ENCODE measurements around the gene ERC2.
"Not testable (repeated sequence)": the region's sequence is repeated elsewhere in the genome, so short reads cannot be mapped to it uniquely, and the experiment has no call there.

ERC2 gene

DNA sequence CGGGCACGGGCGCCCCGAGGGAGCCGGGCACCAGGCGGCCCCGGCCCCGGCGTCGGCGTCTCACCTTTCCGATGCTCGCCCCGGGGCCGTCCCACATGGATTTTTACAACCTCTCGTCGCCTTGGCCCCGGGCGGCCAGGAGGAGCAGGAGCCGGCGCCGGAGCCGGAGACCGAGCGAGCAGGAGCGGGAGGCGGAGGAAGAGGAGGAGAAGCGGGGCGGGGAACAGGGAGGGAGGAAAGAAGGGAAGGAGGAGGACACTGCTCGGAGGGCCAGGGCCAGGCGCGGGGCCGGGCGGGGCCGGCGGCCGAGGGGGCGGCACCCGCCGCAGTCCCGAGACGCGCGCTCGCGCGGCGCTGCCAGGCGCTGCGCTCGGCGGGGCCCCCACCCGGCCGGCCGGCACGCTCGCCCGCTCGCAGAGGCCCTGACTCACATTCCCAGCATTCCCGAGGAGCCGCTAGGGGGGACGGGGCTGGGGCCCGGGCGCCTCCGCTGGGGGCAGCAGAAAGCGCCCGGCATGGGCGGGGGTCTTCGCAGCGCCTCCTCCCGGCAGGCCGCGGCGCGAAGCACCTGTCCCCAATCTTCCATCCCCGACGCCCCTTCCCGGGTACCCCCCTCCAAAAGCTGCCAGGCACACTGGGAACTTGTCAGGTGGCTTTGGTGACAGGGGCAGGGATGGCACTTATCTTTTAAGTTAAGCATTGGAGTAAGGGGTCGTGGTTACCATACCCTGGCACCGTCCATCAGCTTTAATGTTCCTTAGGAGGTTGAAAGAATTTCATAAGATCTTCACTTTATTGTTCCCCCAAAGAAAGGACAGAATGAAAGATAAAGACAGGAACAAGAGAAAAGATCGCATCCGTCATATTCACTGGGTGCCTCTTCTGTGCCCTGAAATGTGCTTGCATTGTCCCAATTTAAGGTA is at the start of gene ERC2:
Gene ERC2, minus strand, starts transcription at position 284 of the 923 bp plus-strand sequence.
- TF ChIP-seq, protein P1, sequence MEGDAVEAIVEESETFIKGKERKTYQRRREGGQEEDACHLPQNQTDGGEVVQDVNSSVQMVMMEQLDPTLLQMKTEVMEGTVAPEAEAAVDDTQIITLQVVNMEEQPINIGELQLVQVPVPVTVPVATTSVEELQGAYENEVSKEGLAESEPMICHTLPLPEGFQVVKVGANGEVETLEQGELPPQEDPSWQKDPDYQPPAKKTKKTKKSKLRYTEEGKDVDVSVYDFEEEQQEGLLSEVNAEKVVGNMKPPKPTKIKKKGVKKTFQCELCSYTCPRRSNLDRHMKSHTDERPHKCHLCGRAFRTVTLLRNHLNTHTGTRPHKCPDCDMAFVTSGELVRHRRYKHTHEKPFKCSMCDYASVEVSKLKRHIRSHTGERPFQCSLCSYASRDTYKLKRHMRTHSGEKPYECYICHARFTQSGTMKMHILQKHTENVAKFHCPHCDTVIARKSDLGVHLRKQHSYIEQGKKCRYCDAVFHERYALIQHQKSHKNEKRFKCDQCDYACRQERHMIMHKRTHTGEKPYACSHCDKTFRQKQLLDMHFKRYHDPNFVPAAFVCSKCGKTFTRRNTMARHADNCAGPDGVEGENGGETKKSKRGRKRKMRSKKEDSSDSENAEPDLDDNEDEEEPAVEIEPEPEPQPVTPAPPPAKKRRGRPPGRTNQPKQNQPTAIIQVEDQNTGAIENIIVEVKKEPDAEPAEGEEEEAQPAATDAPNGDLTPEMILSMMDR (IDR thresholded peaks at IDR 0.05; ENCODE audit: insufficient read depth, low read length, poor library complexity, severe bottlenecking): no peak
- H3K4me2 ChIP-seq (ENCODE audit: low read depth, low read length, poor library complexity, severe bottlenecking): no peak within 1 kb of the TSS
- H3F3A ChIP-seq (ENCODE audit: insufficient read depth): no peaks in the 10 kb centered on the region
- no peak within 1 kb of the TSS for H3K4me3 ChIP-seq (ENCODE audit: insufficient read depth, low read length, poor library complexity, severe bottlenecking)
- H4K20me1 ChIP-seq (ENCODE audit: low read depth, low read length): no peaks in the 10 kb centered on the region
- H3K9me3 ChIP-seq (ENCODE audit: insufficient read depth, low read length): no peaks in the 10 kb centered on the region
- no peaks in the 10 kb centered on the region for H3K9me2 ChIP-seq (replicated peaks; ENCODE audit: insufficient read depth, low read length)
- no peak within 1 kb of the TSS for H3K9ac ChIP-seq (ENCODE audit: low read length)
- H3K27ac ChIP-seq (ENCODE audit: low read depth, low read length): no peak within 1 kb of the TSS
- no peaks in the 10 kb centered on the region for H3K79me2 ChIP-seq (ENCODE audit: insufficient read depth, low read length)
- H3K27me3 ChIP-seq (ENCODE audit: low read length): no peaks in the 10 kb centered on the region
- H2AFZ ChIP-seq (ENCODE audit: low read depth, low read length, severe bottlenecking): no peak within 1 kb of the TSS
- H3K36me3 ChIP-seq (ENCODE audit: low read length): no peaks in the 10 kb centered on the region

DNA sequence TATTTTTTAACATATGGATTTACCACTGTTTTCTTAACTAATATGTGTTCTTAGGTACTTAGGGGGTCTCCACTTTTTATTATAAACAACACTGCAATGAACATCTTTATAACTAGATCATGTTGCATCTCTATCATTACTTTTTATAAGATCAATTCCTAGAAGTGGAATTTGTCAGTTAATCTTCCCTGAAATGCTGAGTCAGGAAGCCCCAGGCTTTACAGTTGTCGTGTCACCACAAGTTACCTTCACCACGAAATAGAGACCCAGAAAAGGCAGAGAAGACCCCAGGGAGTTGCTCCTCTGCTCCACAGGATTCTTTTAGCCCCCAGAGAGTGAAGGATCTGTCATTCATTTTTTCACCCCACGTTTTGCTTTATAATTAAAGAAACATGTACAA is 34.5 kb upstream of the ERC2 start:
- H3K4me3 ChIP-seq (ENCODE audit: insufficient read depth, low read length, poor library complexity, severe bottlenecking): no peak overlapping the region
- H3K9me3 ChIP-seq (ENCODE audit: insufficient read depth, low read length): no peaks in the 10 kb centered on the region
- no peak overlapping the region for H3K4me2 ChIP-seq (ENCODE audit: low read depth, low read length, poor library complexity, severe bottlenecking)
- TF ChIP-seq EZH2phosphoT487 (conservative IDR thresholded peaks at IDR 0.05; ENCODE audit: low read length): no peak
- TF ChIP-seq, protein P1 (IDR thresholded peaks at IDR 0.05; ENCODE audit: insufficient read depth, low read length, poor library complexity, severe bottlenecking): no peak
- H3K79me2 ChIP-seq (ENCODE audit: insufficient read depth, low read length): no peaks in the 10 kb centered on the region
- H2AFZ ChIP-seq (ENCODE audit: low read depth, low read length, severe bottlenecking): no peak overlapping the region
- H3K9me2 ChIP-seq (replicated peaks; ENCODE audit: insufficient read depth, low read length): no peaks in the 10 kb centered on the region
- H4K20me1 ChIP-seq (ENCODE audit: low read depth, low read length): no peaks in the 10 kb centered on the region
- H3K9ac ChIP-seq (ENCODE audit: low read length): no peak overlapping the region
- H3F3A ChIP-seq (ENCODE audit: insufficient read depth): no peaks in the 10 kb centered on the region
- H3K36me3 ChIP-seq (ENCODE audit: low read length): no peaks in the 10 kb centered on the region
- no peak overlapping the region for H3K27ac ChIP-seq (ENCODE audit: low read depth, low read length)
- no peaks in the 10 kb centered on the region for H3K27me3 ChIP-seq (ENCODE audit: low read length)

DNA sequence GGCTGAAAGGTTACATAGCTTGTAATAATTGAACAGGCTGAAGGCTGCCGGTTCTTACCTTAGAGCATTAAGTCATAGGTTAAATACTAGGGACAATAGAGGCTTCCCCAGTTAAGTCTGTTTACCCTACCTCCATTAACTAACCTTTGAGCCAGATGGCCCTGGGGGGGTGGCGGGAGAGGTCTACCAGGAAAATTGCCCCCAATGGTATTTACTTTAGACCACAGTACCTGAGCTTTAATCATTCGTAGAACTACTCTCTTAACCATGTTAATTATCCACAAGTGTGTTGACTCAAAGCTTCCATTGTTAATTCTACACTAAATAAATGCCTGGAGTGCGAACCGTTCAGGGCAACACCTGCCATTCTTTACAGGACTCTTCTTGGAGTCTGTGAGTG is 28.1 kb upstream of the ERC2 start:
- H3K9ac ChIP-seq (ENCODE audit: low read length); H3K4me2 ChIP-seq (ENCODE audit: low read depth, low read length, poor library complexity, severe bottlenecking); H3F3A ChIP-seq (ENCODE audit: insufficient read depth); H3K9me2 ChIP-seq (replicated peaks; ENCODE audit: insufficient read depth, low read length); H4K20me1 ChIP-seq (ENCODE audit: low read depth, low read length); H2AFZ ChIP-seq (ENCODE audit: low read depth, low read length, severe bottlenecking); H3K27me3 ChIP-seq (ENCODE audit: low read length); H3K9me3 ChIP-seq (ENCODE audit: insufficient read depth, low read length); H3K27ac ChIP-seq (ENCODE audit: low read depth, low read length); H3K79me2 ChIP-seq (ENCODE audit: insufficient read depth, low read length); H3K36me3 ChIP-seq (ENCODE audit: low read length); H3K4me3 ChIP-seq (ENCODE audit: insufficient read depth, low read length, poor library complexity, severe bottlenecking): not testable (repeated sequence)

DNA sequence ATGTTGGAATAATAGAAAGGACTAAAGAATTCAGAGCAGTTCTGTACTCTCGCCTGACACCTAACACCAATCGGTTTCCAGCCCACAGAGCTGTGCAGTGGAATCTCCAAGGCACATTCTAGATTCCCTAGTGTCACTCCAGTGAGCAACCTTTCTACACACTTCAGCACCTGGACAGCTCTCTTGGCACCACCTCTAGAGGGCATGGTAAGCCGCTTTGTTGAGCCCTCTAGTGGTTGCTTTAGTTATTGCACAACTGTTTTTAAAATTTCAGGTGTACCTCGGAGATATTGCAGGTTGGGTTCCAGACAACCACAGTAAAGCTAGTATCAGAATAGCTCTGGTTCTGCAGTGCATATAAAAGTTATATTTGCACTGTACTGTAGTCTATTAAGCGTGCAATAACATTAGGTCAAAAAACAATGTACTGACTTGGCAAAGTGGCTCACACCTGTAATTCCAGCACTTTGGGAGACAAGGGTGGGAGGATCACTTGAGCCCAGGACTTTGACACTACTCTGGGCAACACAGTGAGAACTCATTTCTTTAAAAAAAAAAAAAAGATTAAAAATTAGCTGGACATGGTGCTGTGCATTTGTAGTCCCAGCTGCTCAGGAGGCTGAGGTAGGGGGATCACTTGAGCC is 26.5 kb upstream of the ERC2 start:
- Histone ChIP-seq H3K27me3 (ENCODE audit: low read length) (no peaks in the 10 kb centered on the region), H4K20me1 (ENCODE audit: low read depth, low read length) (no peaks in the 10 kb centered on the region)

More for the DNA sequence above, 26.5 kb upstream of the ERC2 start:
- Histone ChIP-seq H2AFZ (ENCODE audit: low read depth, low read length, severe bottlenecking) (no peak overlapping the region), H3K9ac (ENCODE audit: low read length) (no peak overlapping the region), H3F3A (ENCODE audit: insufficient read depth) (no peaks in the 10 kb centered on the region), H3K27ac (ENCODE audit: low read depth, low read length) (no peak overlapping the region), H3K9me2 (replicated peaks; ENCODE audit: insufficient read depth, low read length) (no peaks in the 10 kb centered on the region), H3K4me2 (ENCODE audit: low read depth, low read length, poor library complexity, severe bottlenecking) (no peak overlapping the region), H3K4me3 (ENCODE audit: insufficient read depth, low read length, poor library complexity, severe bottlenecking) (no peak overlapping the region), H3K36me3 (ENCODE audit: low read length) (no peaks in the 10 kb centered on the region), H3K79me2 (ENCODE audit: insufficient read depth, low read length) (no peaks in the 10 kb centered on the region), H3K9me3 (ENCODE audit: insufficient read depth, low read length) (no peaks in the 10 kb centered on the region)
- TF ChIP-seq EZH2phosphoT487 (conservative IDR thresholded peaks at IDR 0.05; ENCODE audit: low read length): no peak
- TF ChIP-seq, protein P1 (IDR thresholded peaks at IDR 0.05; ENCODE audit: insufficient read depth, low read length, poor library complexity, severe bottlenecking): peak; percentile 93

Measured in SU-DHL-6 (cell line).